ENCODE measurements around the gene KLHL3.

KLHL3 gene

GRCh38 chr5:137743031-137743640, 7.2 kb upstream of the KLHL3 start:
- peak; percentile 78 for DNase-seq

- no peak for DNase-seq
These were observed 5.8 kb upstream of the KLHL3 start for GRCh38 chr5:137741718-137742117.

GRCh38 chr5:137739737-137740136, 3.8 kb upstream of the KLHL3 start:
- DNase-seq, result no peak

GRCh38 chr5:137738947-137739346, 3.1 kb upstream of the KLHL3 start:
- no peak for DNase-seq

- DNase-seq, result peak; percentile 36
These were observed 1.7 kb upstream of the KLHL3 start for GRCh38 chr5:137737349-137738131.

- no peak for DNase-seq
These were observed 607 bp upstream of the KLHL3 start for GRCh38 chr5:137736496-137736895.

GRCh38 chr5:137734962-137735554, 831 bp downstream of the KLHL3 start:
- no peak for DNase-seq

- no peak for DNase-seq
These were observed 1.6 kb downstream of the KLHL3 start for GRCh38 chr5:137734331-137734730.

- DNase-seq, result no peak
These were observed 2.0 kb downstream of the KLHL3 start for GRCh38 chr5:137733922-137734321.

GRCh38 chr5:137733006-137733405, 2.9 kb downstream of the KLHL3 start:
- no peak for DNase-seq

GRCh38 chr5:137731176-137731575, 4.7 kb downstream of the KLHL3 start:
- no peak for DNase-seq

- no peak for DNase-seq
These were observed 5.6 kb downstream of the KLHL3 start for GRCh38 chr5:137730336-137730735.

GRCh38 chr5:137728048-137728447, 7.8 kb downstream of the KLHL3 start:
- DNase-seq, result no peak

GRCh38 chr5:137727623-137728022, 8.3 kb downstream of the KLHL3 start:
- no peak for DNase-seq

- no peak for DNase-seq
These were observed 11.6 kb downstream of the KLHL3 start for GRCh38 chr5:137724251-137724650.

- DNase-seq, result no peak
These were observed 17.3 kb downstream of the KLHL3 start for GRCh38 chr5:137718611-137719010.

GRCh38 chr5:137716337-137716736, 19.6 kb downstream of the KLHL3 start:
- no peak for DNase-seq

- DNase-seq, result no peak
These were observed 20.4 kb downstream of the KLHL3 start for GRCh38 chr5:137715456-137715855.

- no peak for DNase-seq
These were observed 20.9 kb downstream of the KLHL3 start for GRCh38 chr5:137714946-137715345.

GRCh38 chr5:137714494-137714893, 21.4 kb downstream of the KLHL3 start:
- DNase-seq, result no peak

GRCh38 chr5:137712139-137712667, 23.7 kb downstream of the KLHL3 start:
- DNase-seq, result no peak

GRCh38 chr5:137710086-137710485, 25.8 kb downstream of the KLHL3 start:
- no peak for DNase-seq

- DNase-seq, result no peak
These were observed 26.9 kb downstream of the KLHL3 start for GRCh38 chr5:137708796-137709559.

Measured in CD4-positive, alpha-beta T cell treated with Interleukin-17A for 1 hour (primary cell).